Type B pancreatic cell (in vitro differentiated cells): Measurements from ENCODE around the gene PSMC2. TPM values are rescaled to one million over a fixed set of nuclear protein-coding genes. Genes with fewer than 3 reads are reported as not detected.

Source experiments
- DNase-seq: peaks from one replicate; pipeline ENCODE4 v3.0.0; 2021; ENCODE audit warnings: mixed read lengths; ENCODE audit not compliant: unreplicated experiment; ENCODE audit errors: extremely low spot score
- H3K27ac Mint-ChIP-seq: 2 replicates; pipeline ENCODE4 v1.8.0; 2021; ENCODE audit warnings: mild to moderate bottlenecking, mixed read lengths
- H3K27me3 Mint-ChIP-seq: 2 replicates; pipeline ENCODE4 v1.8.0; 2021; ENCODE audit warnings: mixed read lengths
- H3K36me3 Mint-ChIP-seq: 2 replicates; pipeline ENCODE4 v1.8.0; 2021; ENCODE audit warnings: mixed read lengths
- H3K4me1 Mint-ChIP-seq: one replicate; pipeline ENCODE4 v1.8.0; 2021; ENCODE audit warnings: mixed read lengths; ENCODE audit not compliant: unreplicated experiment
- H3K4me3 Mint-ChIP-seq: 2 replicates; pipeline ENCODE4 v1.8.0; 2021; ENCODE audit warnings: mild to moderate bottlenecking, mixed read lengths
- H3K9me3 Mint-ChIP-seq: 2 replicates; pipeline ENCODE4 v1.8.0; 2021; ENCODE audit warnings: mixed read lengths
- CTCF ChIP-seq: fragments of 200-600 bp; sonication (generic); conservative IDR thresholded peaks from 2 replicates; pipeline ENCODE4 v1.5.0; 2021; ENCODE audit warnings: antibody characterized with exemption, mild to moderate bottlenecking
- total RNA-seq: library from RNA; stranded (reverse); gene quantifications from 2 replicates; pipeline ENCODE4 v1.2.1, GENCODE V29; 2021; ENCODE audit warnings: low replicate concordance

PSMC2 gene
- total RNA-seq, 1 donor from 2014 or later, result 109 TPM

GRCh38 chr7:103418241-103418640, 70.8 kb downstream of the PSMC2 start:
- no peak for TF ChIP-seq CTCF
- Mint-ChIP-seq H3K27ac (no peak overlapping the region), H3K27me3 (peaks cover 31% of the 10 kb centered on the region)

More at GRCh38 chr7:103418241-103418640, 70.8 kb downstream of the PSMC2 start:
- Mint-ChIP-seq H3K36me3 (no peaks in the 10 kb centered on the region), H3K4me3 (no peak overlapping the region), H3K9me3 (no peaks in the 10 kb centered on the region), H3K4me1 (no peaks in the 10 kb centered on the region)
- no peak for DNase-seq

Other genes starting within 250 kb of the PSMC2 start
- gene NAPEPLD, start 198.5 kb upstream of the PSMC2 start, total RNA-seq, result 17.0 and 27.1 TPM in 2 replicates
- gene PMPCB, start 50.2 kb upstream of the PSMC2 start, total RNA-seq, result 70.8 and 72.0 TPM in 2 replicates
- gene DNAJC2, start 2.9 kb upstream of the PSMC2 start, total RNA-seq, result 28.2 and 29.9 TPM in 2 replicates
- not detected in 2 replicates for gene SLC26A5, start 98.6 kb downstream of the PSMC2 start, total RNA-seq